Measurements from ENCODE around the gene MYO18A.

DNA sequence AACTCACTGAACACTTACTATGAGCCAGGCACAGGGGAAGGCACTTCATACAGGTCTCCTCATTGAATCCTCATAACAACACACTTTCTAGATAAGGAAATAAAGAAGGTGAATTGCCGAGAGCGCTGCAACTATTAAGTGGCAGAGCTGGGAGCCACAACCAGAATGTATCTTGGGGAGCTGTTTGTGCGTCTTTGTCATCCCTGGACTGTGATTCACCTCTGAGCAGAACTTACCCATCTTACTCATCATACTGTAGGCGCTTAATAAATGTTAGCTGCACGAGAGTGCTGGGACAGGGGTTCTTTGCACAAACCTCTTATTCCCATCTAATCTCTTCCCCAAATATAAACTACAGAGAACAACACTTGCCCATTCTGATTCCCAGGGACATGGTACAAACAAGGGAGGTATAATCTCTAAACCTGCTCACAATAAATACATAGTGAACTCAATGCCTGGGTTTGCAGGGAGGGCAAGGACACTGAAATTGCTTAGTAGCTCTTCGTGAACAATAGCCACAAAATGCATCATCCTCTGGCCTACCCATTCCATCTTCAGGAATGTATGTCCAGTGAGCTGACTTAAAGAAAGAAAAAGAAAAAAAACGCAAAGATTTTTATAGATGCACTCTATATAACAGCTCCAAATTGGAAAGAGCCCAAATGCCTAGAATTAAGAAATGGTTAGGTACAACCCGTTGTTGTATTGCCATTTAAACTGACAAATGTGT lies 43.0 kb downstream of the MYO18A start:
- TF ChIP-seq, protein P1, sequence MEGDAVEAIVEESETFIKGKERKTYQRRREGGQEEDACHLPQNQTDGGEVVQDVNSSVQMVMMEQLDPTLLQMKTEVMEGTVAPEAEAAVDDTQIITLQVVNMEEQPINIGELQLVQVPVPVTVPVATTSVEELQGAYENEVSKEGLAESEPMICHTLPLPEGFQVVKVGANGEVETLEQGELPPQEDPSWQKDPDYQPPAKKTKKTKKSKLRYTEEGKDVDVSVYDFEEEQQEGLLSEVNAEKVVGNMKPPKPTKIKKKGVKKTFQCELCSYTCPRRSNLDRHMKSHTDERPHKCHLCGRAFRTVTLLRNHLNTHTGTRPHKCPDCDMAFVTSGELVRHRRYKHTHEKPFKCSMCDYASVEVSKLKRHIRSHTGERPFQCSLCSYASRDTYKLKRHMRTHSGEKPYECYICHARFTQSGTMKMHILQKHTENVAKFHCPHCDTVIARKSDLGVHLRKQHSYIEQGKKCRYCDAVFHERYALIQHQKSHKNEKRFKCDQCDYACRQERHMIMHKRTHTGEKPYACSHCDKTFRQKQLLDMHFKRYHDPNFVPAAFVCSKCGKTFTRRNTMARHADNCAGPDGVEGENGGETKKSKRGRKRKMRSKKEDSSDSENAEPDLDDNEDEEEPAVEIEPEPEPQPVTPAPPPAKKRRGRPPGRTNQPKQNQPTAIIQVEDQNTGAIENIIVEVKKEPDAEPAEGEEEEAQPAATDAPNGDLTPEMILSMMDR (IDR thresholded peaks at IDR 0.05) = no peak
- TF ChIP-seq POLR2A (IDR thresholded peaks at IDR 0.05) = no peak
